HG03469 (cell line): ENCODE results near the gene CDKAL1.
"Not testable (repeated sequence)": the region's sequence is repeated elsewhere in the genome, so short reads cannot be mapped to it uniquely, and the experiment has no call there.

ENCODE experiments used
- ATAC-seq: cut with Tn5 transposase; IDR thresholded peaks from one replicate; pipeline ENCODE4 v1.9.1; 2021; ENCODE audit warnings: mild to moderate bottlenecking, moderate library complexity, moderate number of reproducible peaks; ENCODE audit not compliant: unreplicated experiment

The CDKAL1 gene

DNA sequence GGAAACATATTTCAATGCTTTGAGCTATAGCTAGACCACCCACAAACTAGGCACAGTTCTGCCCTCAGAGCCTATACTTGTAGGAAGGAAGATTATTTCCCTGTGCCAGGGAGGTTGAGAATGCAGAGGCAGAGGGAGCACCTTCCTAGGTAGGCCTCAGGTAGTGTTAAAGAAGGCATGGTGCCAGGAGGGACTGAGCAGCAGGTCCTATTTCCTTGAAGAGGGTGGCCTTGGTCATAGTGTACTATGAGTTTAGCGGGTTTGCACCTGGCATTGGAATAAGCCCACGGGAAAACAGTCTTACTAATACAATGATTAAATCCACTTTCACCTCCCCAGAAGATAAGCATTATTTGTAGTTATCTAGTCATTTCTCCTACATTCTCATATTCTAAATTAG is 375.4 kb downstream of the CDKAL1 start:
- no peak for ATAC-seq

DNA sequence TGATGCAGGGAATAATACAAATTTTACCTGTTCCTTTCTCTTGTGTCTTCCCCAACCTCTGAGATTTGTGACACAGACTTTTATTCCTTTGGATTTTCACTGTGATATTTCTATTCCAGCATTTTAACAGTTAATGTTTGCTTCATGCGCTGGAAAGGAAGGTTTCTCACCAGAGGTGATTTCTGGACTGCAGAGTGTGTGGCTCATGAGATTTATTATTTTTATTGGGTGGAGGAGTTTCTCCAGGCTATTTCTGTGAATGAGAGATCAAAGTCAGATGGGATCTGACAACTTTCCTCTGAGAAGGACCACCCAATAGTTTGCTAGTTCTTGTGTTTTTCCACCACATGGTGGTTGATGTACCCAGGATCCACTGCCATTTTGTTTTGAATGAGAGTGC is 377.5 kb downstream of the CDKAL1 start:
- no peak for ATAC-seq

DNA sequence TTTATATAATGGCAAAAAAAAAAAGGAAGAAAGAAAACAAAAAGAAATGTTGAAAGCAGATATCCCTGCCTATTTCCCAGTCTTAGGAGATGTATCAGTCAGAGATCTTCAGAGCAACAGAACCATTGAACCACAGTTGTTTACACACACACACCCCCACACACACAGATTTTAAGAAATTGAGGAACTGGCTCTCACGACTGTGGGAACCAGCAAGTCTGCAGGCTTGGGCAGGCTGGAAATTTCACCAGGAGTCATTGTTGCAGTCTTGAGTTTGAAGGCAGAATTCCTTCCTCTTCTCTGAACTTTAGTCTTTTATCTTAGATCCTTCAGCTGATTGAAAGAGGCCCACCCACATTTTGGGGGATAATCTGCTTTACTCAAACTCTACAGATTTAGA is 380.9 kb downstream of the CDKAL1 start:
- ATAC-seq: no peak

DNA sequence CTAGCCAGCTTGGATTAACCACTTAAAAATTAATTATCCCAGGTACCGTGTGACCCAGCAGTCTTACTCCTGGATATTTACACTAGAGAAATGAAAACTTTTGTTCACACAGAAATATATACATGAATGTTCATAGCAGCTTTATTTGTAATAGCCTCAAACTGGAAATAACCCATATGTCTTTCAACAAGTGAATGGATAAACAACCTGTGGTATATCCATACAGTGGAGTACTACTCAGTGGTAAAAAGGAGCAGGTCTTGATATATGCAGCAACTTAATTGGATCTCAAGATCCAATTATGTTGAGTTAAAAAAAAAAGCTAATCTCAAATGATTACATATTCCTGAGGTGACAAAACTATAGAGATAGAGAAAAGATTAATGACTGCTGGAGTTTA is 381.4 kb downstream of the CDKAL1 start:
- no peak for ATAC-seq

DNA sequence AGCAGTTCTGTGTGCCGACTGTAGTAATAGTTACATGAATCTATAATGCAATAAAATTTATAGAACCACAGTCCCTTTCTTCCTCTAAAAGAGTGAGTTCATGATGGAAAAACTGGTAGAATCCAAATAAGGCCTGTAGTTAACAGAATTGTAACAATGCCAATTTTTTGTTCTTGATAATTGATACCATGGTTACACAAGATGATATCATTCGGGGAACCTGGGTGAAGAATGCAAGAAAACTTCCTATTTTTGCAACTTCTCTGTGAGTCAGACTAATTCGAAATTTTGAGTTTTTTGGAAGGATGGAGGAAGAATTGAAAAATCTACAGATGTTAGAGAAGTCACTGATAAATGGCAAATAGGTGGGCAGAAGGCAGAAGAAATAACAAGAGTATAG is 381.8 kb downstream of the CDKAL1 start:
- ATAC-seq: no peak

DNA sequence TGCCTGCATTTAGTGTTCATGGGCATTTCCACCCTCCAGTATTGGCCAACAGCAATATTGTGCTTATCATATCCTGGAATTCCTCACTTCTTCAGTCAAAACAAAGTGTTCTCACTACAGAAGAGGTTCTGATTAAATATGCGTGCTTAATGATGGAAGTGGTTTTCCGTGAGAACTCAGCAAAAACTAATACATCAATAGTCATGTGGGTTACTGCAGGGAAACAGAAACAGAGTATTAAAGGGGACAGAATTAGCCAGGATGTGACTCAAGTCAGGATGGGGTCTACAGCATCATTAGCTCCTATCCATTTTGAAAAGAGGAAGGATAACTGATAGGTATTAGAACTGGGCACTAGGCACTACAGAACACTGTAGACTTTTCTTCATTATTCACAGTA is 384.6 kb downstream of the CDKAL1 start:
- ATAC-seq: no peak

DNA sequence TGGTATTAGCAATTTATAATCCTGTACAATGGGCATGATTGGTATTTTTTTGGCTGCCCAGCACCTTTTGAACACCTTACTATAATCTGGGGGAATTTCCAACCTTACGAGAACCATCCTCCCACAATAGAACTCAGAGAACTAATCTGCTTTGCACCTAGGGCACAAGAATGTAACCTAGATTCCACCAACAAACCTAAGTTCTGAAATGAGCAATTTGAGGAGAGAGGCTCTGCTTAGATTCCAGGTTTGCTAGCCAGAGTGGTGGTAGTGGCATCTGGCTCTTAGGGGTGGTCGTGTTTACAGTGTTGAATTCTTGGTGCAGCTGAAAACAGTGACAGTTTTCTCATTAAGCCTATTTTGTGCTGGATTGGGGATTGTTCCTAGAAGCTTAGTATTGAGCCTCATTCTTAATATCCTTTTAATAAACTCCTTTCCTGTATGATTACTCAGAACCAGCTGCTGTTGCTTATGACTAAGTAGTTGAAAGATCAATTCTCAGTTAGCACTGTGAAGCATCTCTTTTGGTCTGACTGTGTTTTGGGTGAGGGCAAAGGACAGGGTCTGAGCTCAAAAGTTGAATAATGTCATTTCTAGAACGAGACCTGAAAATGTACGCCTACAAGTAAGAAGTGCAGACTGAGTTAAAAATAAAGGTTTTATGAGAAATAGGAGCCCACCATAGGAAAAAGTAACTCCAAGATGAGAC is 385.6 kb downstream of the CDKAL1 start:
- peak; percentile 82 for ATAC-seq

DNA sequence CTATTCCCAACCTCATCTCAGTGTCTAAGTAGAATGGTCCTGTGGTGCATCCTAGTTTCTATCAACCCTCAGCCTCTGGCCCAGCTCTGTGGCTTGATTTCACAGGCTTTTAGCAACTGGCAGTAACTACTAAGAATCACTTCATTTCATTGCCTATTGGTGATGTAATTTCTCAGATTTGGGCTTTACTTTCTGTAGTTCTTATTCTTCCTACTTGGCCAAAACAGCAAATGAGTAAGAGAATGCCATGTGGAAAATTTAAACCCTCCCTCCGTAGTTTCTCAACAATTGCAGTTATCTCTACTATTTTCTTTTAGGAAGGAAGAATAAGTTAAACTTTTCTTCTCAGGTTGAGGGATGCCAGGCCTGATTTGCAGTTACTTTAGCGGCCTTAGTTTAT is 387.3 kb downstream of the CDKAL1 start:
- ATAC-seq: no peak

DNA sequence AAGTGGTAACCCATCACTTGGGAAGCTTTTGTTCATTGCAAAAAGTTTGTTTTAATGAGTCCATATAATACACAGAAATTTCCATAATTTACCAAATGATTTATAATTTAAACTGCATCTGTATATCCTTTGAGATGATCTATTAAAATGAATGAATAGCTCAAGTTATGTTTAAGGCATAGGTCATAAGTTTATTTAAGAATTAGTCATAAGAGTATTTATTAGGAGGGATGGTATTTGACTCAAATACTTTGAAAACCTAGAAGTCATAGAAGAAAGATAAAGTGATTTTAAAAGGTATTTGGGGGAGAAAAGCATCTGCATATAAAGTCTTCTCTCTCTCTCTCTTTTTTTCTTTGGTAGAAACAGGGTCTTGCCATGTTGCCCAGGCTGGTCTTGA is 388.5 kb downstream of the CDKAL1 start:
- no peak for ATAC-seq

DNA sequence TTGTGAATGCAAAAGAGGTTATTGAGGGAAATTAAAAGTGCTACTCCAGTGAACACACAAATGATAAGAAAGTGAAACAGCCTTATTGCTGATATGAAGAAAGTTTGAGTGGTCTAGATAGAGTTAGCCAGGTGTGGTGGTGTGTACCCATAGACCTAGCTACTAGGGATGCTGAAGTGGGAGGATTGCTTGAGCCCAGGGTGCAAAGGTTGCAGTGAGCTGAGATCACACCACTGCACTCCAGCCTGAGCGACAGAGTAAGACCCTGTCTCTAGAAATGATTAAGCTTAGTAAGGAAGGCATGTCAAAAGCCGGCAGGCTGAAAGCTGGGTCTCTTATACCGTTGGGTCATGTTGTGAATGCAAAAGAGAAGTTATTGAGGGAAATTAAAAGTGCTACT is 389.8 kb downstream of the CDKAL1 start:
- not testable (repeated sequence) for ATAC-seq

DNA sequence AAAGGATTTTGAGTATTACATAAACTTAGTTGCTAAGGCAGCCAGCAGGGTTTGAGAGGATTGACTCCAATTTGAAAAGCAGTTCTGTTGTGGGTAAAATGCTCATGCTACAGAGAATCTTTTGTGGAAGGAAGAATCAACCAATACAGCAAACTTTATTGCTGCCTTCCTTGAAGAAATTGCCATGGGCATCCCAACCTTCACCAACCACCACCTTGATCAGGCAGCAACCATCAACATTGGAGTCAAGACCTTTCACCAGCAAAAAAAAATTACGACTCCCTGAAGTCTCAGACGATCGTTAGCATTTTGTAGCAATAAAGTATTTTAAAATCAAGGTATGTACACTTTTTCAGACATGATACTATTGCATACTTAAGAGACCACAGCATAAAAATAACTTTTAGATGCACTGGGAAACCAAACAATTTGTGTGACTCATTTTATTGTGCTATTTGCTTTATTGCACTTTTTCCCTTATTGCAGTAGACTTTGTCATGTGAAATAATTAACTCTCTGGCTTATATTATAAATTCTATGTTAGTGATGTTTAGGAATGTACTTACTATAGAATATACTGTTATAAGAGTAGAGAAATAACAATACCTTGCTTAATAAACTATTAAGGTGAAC is 390.8 kb downstream of the CDKAL1 start:
- ATAC-seq: no peak

DNA sequence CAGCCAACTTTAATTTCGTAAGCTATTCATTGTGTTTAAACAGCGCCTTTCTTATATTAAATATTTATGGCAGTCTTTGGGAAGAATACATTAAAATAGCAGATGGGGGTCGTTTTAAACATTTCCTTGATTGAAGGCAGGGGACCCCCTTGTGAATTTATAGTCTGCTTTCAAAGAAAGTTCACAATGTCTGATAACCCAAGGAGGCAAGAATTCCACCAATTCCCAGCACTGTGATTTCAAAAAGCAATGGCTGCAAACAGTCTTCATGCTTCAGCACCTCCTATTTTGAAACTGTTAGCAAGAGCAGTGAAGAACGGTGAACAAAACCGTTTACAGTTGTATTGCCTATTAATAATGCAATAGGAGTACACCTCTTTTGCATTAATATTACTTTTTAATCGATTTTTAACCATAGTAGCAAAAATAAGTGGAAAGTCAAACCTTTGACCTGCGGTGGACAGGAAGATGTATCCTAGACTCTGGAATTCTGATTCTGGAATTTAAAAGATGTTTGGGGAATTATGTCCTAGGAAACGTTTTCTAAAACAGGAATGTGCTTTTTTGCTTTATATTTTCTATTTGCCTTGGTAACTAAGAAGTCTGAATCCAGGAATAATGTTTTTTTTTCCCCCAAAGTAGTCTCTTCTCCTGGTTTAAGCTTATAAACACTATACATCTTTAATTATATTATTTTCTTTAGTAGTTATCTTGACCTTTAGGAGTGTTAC is 393.0 kb downstream of the CDKAL1 start:
- no peak for ATAC-seq

DNA sequence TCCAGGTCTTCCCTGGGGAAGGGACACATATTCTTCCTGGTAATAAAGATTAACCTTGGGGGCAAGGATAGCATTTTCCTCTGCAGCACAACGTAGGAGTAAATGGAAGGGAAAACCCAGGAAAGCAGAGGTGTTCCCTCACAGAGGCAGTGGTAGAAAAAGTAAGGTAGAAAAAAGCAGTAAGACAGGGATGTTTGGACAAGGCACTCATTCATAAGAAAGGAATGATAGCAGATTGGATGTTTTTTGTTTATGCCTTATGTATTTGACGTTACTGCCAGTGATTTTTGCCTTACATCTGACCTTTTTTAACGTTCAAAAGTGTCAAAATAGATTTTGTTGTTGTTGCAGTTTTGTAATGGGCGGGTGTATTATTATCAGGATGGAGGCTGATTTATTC is 395.0 kb downstream of the CDKAL1 start:
- ATAC-seq: no peak

DNA sequence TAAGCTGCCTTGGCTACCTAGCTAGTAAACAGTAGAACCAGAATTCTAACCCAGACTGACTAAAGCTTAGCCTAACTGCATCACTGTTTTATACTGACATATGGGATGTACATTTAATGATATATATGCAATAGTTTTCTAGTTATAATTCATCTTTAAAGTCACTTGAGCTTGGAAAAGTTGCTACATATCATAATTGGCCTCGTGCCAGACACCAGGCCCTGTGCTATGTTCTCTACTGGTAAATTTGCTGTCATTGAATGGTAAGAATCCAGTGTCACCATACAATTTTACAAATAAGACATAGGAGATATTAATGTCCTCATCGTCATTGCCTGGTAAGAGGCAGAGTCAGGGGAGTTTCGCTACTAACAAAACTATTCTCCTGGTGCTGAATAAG is 396.8 kb downstream of the CDKAL1 start:
- no peak for ATAC-seq

DNA sequence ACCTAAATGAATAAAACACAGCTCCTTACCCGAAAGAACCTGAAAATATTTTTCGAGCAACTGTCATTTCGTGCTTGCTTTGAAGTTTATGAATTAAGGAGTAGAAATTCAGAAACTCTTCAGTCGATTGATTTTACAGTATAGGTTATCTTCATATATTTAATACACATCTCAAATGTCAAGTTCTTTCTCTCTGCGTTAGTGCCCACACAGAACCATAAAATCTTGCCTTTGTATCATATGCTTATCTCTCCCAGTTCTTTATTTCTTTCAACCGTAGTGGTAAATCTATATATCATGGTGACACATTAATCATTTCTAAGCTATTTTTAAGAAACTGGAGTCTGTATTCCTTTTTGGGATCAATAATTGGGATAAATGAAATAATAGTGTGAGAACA is 397.5 kb downstream of the CDKAL1 start:
- ATAC-seq: no peak

DNA sequence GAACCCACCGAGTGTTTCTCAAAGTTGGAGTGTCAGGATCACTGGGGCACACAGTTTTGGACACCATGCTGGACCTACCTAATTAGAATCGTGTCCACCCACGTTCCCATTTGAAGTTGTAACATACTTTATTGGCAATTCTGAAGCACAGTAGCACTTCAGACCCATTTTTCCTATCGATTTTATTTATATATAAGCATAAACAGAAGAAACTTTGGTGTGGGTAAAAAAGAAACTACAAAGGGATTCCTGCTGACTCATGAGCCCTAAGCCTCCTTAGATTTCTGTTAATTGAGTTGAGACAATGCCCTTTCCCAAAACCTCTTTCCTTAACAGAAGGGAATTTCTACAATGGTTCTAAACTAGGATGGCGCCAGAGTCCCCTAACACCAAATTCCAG is 398.0 kb downstream of the CDKAL1 start:
- ATAC-seq: no peak

DNA sequence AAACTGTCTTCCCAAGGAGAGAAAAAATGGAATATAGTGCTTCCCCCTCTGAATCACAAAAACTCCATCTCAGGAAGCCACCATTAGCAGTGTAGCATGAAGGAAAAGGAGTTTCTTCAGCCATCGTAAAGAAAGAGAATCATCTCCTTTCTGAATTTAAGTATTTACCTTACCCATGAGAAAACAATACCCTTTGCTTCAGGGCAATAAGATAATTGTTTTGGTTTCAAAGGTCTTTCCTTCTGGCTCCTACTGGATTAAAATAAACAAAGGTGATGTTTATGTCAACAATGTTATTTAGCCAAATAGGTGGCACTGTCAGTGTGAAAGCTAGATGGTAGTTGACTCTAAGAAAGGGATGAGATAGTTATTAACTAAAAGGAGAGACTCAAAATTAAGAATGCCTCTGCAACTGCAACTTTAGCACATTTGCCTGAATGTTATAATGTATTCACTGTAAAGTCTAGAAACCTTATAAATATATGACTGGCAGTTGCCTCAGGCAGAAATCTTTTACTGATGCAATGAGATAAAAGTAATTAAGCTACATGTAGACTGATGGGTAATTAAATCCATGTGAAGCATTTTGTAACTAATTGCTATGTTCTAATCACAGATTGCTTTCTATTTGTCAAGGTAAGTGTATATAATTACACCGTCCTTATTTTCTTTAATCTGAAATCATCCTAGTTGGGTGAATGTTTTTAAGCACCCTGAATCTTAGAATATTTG is 399.0 kb downstream of the CDKAL1 start:
- ATAC-seq: no peak

DNA sequence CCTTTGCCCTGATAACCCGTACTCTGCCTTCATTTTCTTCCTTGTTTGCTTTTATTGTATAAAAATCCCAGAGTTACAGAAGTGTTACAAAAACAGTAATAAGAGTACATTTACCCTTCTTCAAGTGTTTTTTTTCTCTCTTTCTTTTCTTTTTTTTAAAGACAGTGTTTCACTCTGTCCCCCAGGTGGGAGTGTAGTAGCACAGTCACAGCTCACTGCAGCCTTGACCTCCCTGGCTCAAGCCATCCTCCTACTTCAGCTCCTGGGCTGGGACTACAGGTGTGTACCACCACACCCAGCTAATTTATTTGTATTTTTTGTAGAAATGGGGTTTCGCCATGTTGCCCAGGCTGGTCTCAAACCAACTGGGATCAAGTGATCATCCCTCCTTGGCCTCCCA is 402.7 kb downstream of the CDKAL1 start:
- ATAC-seq: no peak

DNA sequence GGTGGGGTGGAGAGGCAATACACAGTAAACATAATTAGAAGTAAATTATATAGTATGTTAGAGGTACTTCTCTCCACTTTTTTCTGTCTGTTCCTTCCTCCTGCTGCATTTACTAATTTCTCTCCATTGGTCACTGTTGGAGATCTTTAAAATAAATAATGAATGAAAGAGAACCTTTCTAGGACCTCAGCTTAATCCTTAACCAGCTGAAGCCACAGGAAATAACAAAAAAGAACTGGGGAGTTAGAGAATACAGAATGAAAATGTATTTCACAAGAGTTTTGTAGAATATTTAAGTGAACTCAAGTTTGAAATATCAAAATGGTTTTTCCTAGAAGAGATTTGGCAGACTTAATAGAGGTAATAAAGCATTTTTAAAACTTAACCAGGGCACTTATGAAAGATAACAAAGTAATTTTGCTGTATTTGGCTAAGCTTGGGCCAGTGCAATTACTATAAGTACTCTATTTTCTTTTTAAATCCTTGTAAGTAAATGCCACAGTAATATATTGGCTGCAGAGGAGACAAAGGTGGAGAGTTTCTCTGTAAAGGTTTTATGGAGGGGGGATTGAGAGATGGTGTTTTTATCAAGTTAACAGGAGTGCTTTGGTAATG is 405.0 kb downstream of the CDKAL1 start:
- ATAC-seq: no peak

DNA sequence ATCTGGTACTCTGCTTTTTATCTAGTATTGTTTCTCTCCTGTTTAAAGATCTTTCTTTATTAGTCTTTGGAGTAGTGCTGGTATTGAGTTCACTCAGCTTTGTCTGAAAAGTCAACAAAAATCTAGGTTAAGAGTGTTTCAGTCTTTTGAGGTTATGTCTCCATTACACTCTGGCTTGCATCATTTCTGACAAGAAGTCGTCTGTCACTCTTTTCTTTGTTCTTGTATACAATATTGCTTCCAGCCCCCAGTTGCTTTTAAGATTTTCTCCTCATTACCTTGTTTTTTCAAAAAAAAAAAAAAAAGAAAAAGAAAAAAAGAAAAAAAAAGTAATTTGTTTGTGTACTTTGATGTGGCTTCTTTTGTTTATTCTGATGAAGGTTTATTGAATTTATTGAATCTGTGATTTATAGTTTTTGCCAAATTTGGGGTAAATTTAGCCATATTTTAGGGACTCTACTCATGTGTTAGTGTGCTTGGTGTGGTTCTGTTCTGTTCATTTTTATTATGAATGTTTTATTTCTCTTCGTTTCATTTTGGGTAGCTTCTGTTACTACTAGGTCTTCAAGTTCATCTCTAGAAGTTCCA is 408.9 kb downstream of the CDKAL1 start:
- ATAC-seq: no peak

DNA sequence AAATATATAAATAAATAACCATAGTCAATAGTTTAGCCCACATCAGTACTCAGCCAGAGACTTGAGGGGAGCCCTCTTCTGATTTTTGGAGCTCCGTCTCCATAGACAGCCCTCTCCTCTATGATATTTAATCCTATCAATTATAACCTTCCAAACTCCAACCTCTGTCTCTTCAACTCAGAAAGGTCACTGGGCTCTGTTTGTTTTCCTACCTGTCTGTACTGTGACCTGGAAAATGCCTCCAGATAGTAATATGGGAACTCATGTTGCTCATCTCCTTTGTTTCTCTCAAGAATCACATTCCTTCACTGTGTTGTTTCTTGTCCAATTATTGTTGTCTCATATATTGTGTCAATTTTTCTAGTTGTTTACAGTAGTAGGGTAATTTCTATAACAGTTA is 409.7 kb downstream of the CDKAL1 start:
- ATAC-seq: no peak
